HG03103 (cell line): ENCODE measurements around the gene PSEN1.

Experiments
- ATAC-seq: cut with Tn5 transposase; IDR thresholded peaks from one replicate; pipeline ENCODE4 v1.9.1; 2021; ENCODE audit warnings: low read depth; ENCODE audit not compliant: unreplicated experiment

PSEN1 gene

GRCh38 chr14:73211251-73212040, 75.1 kb downstream of the PSEN1 start:
- ATAC-seq: no peak

- ATAC-seq: no peak
Observed at GRCh38 chr14:73216030-73216429, 79.7 kb downstream of the PSEN1 start.

DNA sequence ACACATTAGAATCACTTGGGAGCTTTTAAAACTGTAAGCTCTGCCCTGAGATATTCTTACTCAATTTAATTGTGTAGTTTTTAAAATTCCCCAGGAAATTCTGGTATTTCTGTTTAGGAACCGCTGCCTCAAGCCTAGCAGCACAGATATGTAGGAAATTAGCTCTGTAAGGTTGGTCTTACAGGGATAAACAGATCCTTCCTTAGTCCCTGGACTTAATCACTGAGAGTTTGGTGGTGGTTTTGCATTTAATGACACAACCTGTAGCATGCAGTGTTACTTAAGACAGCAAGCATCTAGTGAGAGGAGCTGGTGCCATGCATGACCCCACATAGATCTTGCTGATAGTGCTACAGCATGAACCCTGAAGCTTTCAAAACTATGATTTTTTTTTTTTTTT, 81.1 kb downstream of the PSEN1 start:
- no peak for ATAC-seq

GRCh38 chr14:73220061-73220460, 83.8 kb downstream of the PSEN1 start:
- ATAC-seq: no peak

DNA sequence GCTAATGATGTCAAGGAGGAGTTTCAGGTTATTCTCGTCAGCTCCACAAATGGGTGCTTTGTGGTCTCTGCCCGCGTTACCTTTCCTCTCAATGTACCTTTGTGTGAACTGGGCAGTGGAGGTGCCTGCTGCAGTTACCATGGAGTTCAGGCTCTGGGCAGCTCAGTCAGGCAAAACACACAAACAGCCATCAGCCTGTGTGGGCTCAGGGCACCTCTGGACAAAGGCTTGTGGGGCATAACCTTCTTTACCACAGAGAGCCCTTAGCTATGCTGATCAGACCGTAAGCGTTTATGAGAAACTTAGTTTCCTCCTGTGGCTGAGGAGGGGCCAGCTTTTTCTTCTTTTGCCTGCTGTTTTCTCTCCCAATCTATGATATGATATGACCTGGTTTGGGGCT, 84.3 kb downstream of the PSEN1 start:
- ATAC-seq: no peak

- ATAC-seq: no peak
Observed at GRCh38 chr14:73221945-73222344, 85.6 kb downstream of the PSEN1 start.

- ATAC-seq: no peak
Observed at GRCh38 chr14:73223049-73223448, 86.7 kb downstream of the PSEN1 start.

DNA sequence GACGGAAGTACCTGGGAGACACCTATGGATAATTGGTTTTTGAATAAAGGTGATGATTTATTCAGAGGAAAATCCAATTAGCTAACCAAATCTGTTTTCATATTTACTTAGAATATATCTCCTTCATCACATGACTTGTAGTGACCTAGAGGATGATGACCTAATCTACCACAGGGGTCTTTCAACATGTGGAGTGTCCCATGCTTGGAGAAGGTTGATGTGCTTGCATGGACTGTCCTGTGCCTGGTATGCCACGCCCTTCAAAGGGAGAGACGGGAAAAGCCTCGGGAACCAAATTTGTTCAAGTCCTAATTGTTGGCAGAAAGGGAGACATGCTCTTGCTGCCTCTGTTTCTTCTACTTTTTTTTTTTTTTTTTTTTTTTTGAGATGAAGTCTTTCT, 89.2 kb downstream of the PSEN1 start:
- ATAC-seq: no peak

GRCh38 chr14:73227812-73228781, 91.8 kb downstream of the PSEN1 start:
- ATAC-seq: no peak

DNA sequence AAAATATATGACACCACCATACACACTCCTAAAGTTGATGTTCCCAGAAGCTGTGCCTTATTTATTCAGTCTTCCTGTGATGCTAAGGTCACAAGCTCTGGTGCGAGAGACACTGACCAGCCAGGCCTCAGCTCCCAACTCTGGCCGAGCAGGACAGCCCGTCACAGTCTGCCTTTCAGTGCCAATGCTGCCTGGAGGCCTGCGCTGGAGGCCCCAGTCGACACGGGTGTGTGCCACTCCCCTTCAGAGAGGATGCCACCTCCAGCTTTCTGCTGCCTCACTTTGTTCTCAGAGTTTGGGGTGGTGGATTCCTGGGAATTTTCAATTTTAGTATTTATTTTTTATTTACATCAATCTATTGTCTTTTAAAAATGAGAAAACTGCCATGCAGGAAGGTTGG, 93.7 kb downstream of the PSEN1 start:
- no peak for ATAC-seq

DNA sequence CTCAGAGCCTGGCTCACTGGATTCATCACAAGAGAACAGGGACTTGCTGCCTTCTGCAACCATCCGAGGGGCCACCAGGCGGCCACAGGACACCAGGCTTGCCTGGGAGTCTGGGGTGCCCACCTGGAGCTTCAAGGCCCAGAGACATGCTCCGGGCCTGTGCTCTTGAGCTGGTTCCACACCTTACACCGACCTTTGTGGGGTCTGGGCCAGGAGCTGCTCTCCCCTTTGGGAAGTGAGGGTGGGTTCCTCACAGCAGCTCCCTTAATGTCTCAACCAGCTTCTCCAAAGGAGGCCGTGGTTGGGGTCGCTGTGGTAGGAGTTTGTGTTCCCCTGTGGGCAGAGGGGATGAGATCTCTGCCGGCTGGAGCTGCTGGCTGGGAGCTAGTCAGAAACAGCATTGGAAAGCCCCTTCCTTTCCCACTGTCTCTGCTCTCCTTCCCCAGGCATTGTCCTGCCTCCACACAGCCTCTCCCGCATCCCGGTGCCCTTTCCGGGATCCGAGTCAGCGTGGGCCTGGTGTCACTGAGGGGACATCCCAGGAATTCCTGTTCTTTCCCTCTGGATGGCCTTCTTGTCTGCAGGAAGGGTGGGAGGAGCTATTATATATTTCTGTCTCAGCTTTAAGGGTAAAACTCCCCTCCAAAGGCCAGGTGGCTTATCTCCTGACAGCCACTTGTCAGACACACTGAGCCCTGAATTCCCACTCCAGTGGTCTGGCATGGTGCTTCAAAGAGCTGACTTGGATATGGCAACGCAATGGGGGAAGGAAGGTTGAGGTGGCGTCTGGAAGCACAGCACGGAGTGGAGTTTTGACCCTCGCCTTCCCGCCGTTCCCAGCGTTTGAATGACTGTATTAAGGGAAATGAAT, 95.9 kb downstream of the PSEN1 start:
- ATAC-seq: no peak

DNA sequence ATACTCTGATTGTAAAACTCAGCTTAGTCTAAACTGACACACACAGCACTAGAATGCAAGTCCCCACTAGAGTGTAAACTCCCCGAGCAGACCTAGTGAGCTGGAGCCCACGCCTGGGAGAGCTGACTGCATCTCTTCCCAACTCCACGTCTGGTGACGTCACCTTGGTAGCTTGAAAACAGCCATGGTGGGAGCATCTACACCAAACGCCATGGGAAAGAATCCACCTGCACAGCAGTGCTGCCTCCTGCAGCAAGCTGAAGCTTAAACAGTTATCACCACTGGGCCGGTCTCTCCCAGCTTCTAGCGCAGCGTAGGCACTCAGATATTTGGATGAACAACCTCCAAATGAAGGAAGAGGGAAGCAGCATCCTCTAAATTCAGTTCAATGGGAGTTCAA, 96.7 kb downstream of the PSEN1 start:
- no peak for ATAC-seq

- ATAC-seq: no peak
Observed at GRCh38 chr14:73233564-73233963, 97.3 kb downstream of the PSEN1 start.

GRCh38 chr14:73234029-73234428, 97.7 kb downstream of the PSEN1 start:
- no peak for ATAC-seq

GRCh38 chr14:73234586-73235394, 98.5 kb downstream of the PSEN1 start:
- no peak for ATAC-seq

DNA sequence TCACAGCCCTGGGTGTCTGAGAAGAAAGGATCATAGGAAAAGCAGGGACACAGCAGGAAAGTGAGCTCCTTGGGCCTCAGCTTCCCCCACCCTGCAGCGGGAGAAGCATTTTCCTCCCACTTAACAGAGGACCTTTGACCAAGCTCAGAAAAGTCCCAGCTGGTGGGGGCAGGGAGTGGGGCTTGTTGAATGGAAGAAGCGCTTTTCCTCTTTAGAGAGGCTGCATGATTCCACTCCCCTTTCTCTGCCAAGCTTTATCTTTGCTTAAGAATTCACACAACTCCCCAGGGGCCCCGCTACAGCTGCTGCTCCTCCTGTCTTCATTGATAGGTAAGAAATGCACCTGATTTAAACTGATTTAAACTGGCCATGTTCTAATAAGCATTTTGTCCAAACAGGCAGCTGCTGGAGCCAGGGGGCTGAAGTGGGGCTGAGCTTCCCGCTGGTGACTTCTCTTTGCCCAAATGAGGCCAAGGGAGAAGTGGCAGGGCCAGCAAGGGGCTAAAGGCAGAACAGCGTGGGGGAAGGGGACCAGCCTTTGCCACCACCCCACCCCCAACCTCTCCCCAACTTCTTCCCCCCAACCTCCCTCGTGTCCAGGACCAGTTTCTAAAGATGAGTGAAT, 99.3 kb downstream of the PSEN1 start:
- no peak for ATAC-seq

DNA sequence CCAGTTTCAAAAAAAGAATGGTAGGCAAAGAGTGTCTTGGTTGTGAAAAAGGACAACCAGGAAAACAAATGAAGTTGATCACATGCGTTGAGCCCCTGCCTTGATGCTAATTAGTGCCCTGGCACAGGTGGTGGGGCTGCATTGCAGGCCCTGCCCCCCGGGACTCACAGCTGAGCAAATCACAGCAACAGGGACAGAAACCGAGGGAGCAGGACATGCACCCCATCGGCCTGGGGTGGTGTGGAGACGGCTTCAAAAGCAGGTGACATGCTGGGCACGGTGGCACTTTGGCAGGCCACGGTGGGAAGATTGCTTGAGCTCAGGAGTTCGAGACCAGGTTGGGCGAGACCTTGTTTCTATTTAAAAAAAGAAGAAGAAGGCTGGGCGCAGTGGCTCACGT, 99.8 kb downstream of the PSEN1 start:
- ATAC-seq: no peak

- no peak for ATAC-seq
Observed at GRCh38 chr14:73236752-73237218, 100.5 kb downstream of the PSEN1 start.

DNA sequence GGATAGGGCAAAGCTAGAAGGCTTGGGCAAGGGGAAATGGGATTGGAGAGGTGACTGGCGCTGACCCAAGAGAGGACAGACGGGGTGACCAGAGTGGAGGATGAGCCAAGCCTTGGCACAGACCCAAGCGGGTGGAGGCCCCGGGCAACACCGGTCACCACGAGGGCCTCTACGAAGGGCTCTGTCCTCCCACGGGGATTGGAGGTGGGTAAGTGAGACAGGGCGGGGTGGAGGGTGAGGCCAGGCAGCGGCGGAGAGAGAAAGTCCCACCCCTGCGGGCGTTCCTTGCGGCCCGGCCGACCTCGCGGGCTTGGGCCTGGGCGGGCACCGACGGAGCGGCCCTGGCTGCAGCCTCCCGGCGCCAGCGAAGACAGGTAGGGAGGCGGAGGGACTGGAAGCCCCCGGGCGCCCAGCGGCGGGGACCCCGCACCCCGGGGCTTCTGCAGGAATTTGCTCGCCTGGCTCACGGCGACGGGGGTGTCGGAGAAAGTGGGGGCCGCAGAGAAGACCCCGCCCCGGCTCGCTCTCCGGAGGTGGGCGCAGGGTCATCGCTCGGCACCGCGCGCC, 101.0 kb downstream of the PSEN1 start, which contains the start of gene PAPLN:
TSS of gene PAPLN (plus strand) at position 288 of the 567 bp plus-strand sequence. CDS start 2,273 bp downstream, outside the sequence.
- ATAC-seq: no peak
